HCT116 (cell line): Measurements from ENCODE around the gene MIGA1. TPM values are rescaled to one million over a fixed set of nuclear protein-coding genes. Genes with fewer than 3 reads are reported as not detected.

ENCODE experiments used
- ATAC-seq: fragments of 200-7000 bp; cut with Tn5 transposase; 2 replicates; pipeline ENCODE4 v1.9.1; 2020; ENCODE audit warnings: mild to moderate bottlenecking, moderate library complexity
- BruUV-seq: library from RNA; stranded (reverse); fragments of 400-500 nt; replicated peaks from 2 replicates; lab custom pipeline; 2021; lab: Mats Ljungman, UMichigan
- CTCF ChIA-PET: fragments of 300-600 bp; sonication (Branson Sonifier 250); formaldehyde crosslinking; loops from one replicate; lab custom pipeline; 2021; ENCODE audit warnings: antibody characterized with exemption; lab: Charles Lee
- POLR2A ChIA-PET: fragments of 300-600, 350-600 bp; sonication (Branson Sonifier 250); formaldehyde crosslinking; loops from one replicate; lab custom pipeline; 2021; ENCODE audit warnings: antibody characterized with exemption; lab: Charles Lee
- RAD21 ChIA-PET, 2 experiments: fragments of 300-600 bp; sonication (Branson Sonifier 250); formaldehyde crosslinking; loops; one replicate each; lab custom pipeline; 2023; ENCODE audit warnings: low total read pairs in 2 of 2; ENCODE audit not compliant: uncharacterized antibody in 2 of 2, unreplicated experiment in 2 of 2, low non-redundant PET in 1 of 2; lab: Charles Lee
- DNase-seq: peaks from one replicate; pipeline ENCODE4 v3.0.0-alpha.2; 2010; ENCODE audit warnings: low read depth, low spot score
- H2AFZ ChIP-seq: fragments of 200-600 bp; shearing (Covaris generic), sonication (generic); 2 replicates; pipeline ENCODE4 v1.6.1; 2017; ENCODE audit warnings: low read depth, mixed run types, mixed read lengths, antibody characterized with exemption, low read length; ENCODE audit not compliant: poor library complexity, severe bottlenecking
- H3K27ac ChIP-seq: 2 replicates; pipeline ENCODE4 v1.5.1; 2012; ENCODE audit warnings: low read depth, low read length
- H3K27me3 ChIP-seq: fragments of 200-600 bp; sonication (generic); 2 replicates; pipeline ENCODE4 v1.6.1; 2016; ENCODE audit warnings: mixed run types, low read length, mixed read lengths; ENCODE audit not compliant: insufficient read depth
- H3K36me3 ChIP-seq, 2 experiments: fragments of 200-500 bp in 1 of 2; fragments of 200-600 bp in 1 of 2; sonication (Bioruptor generic) in 1 of 2; sonication (generic) in 1 of 2; 2 replicates each; pipeline versions ENCODE4 v1.5.1 to v1.6.1; 2014 to 2016; ENCODE audit warnings: low read length in 2 of 2, inconsistent platforms in 1 of 2, mixed read lengths in 1 of 2, mixed run types in 1 of 2; ENCODE audit not compliant: insufficient read depth in 2 of 2, control insufficient read depth in 1 of 2
- H3K4me1 ChIP-seq, 2 experiments: fragments of 200-600 bp in 1 of 2; sonication (generic) in 1 of 2; 2 replicates each; pipeline versions ENCODE4 v1.5.1 to v1.6.1; 2012 to 2017; ENCODE audit warnings: low read length in 2 of 2, inconsistent platforms in 1 of 2, mild to moderate bottlenecking in 1 of 2, mixed read lengths in 1 of 2, mixed run types in 1 of 2, moderate library complexity in 1 of 2; ENCODE audit not compliant: insufficient read depth in 2 of 2, control insufficient read depth in 1 of 2
- H3K4me2 ChIP-seq: fragments of 200-600 bp; sonication (generic); 2 replicates; pipeline ENCODE4 v1.6.1; 2017; ENCODE audit warnings: mixed run types, low read length, mixed read lengths
- H3K4me3 ChIP-seq, 2 experiments: fragments of 200-600 bp in 1 of 2; sonication (generic) in 1 of 2; replicated peaks in 1 of 2; 2 replicates each; pipeline ENCODE4 v1.5.1; 2011 to 2016; ENCODE audit warnings: low read length in 2 of 2, control low read depth in 1 of 2, low read depth in 1 of 2, mild to moderate bottlenecking in 1 of 2, mixed read lengths in 1 of 2, mixed run types in 1 of 2
- H3K79me2 ChIP-seq: fragments of 200-600 bp; sonication (generic); 2 replicates; pipeline ENCODE4 v1.6.1; 2017; ENCODE audit warnings: mild to moderate bottlenecking, mixed run types, low read length, moderate library complexity, mixed read lengths; ENCODE audit not compliant: insufficient read depth
- H3K9ac ChIP-seq: fragments of 200-600 bp; sonication (generic); 2 replicates; pipeline ENCODE4 v1.6.1; 2016; ENCODE audit warnings: low read length, mixed read lengths
- H3K9me2 ChIP-seq: fragments of 200-600 bp; sonication (generic), shearing (Covaris generic); 2 replicates; pipeline ENCODE4 v1.6.1; 2017; ENCODE audit warnings: mixed run types, mild to moderate bottlenecking, moderate library complexity; ENCODE audit not compliant: insufficient read depth
- H3K9me3 ChIP-seq, 2 experiments: fragments of 200-500 bp in 1 of 2; fragments of 200-600 bp in 1 of 2; sonication (Bioruptor generic) in 1 of 2; sonication (generic) in 1 of 2; 2 replicates each; pipeline ENCODE4 v1.6.1; 2014 to 2017; ENCODE audit warnings: low read length in 2 of 2, mixed read lengths in 2 of 2, inconsistent platforms in 1 of 2, low read depth in 1 of 2, mild to moderate bottlenecking in 1 of 2, mixed run types in 1 of 2, moderate library complexity in 1 of 2; ENCODE audit not compliant: control insufficient read depth in 1 of 2, insufficient read depth in 1 of 2
- H4K20me1 ChIP-seq: fragments of 200-600 bp; sonication (generic), shearing (Covaris generic); 2 replicates; pipeline ENCODE4 v1.6.1; 2017; ENCODE audit warnings: mixed run types, mild to moderate bottlenecking, moderate library complexity; ENCODE audit not compliant: insufficient read depth
- ATF3 ChIP-seq: IDR thresholded peaks from 2 replicates; pipeline ENCODE4 v1.6.1; 2012
- EGR1 ChIP-seq: IDR thresholded peaks from 2 replicates; pipeline ENCODE4 v1.6.1; 2012; ENCODE audit warnings: low read depth
- ELF1 ChIP-seq: IDR thresholded peaks from 2 replicates; pipeline ENCODE4 v1.6.1; 2012; ENCODE audit warnings: low read depth, borderline replicate concordance
- EZH2phosphoT487 ChIP-seq: fragments of 200-600 bp; IDR thresholded peaks from 2 replicates; pipeline ENCODE4 v1.6.1; 2018; ENCODE audit warnings: antibody characterized with exemption, borderline replicate concordance
- JUND ChIP-seq: IDR thresholded peaks from 2 replicates; pipeline ENCODE4 v1.6.1; 2012
- SIN3A ChIP-seq: IDR thresholded peaks from 2 replicates; pipeline ENCODE4 v1.6.1; 2012; ENCODE audit warnings: low read depth
- SP1 ChIP-seq: IDR thresholded peaks from 2 replicates; pipeline ENCODE4 v1.6.1; 2012; ENCODE audit warnings: low read depth
- SRF ChIP-seq: IDR thresholded peaks from 2 replicates; pipeline ENCODE4 v1.6.1; 2012; ENCODE audit warnings: low read depth
- YY1 ChIP-seq: IDR thresholded peaks from 2 replicates; pipeline ENCODE4 v1.6.1; 2011; ENCODE audit warnings: low read length, low read depth, moderate library complexity, mild to moderate bottlenecking; ENCODE audit not compliant: insufficient replicate concordance; ENCODE audit errors: extremely low read depth
- ZBTB33 ChIP-seq: IDR thresholded peaks from 2 replicates; pipeline ENCODE4 v1.6.1; 2011; ENCODE audit warnings: mild to moderate bottlenecking, low read length, moderate library complexity; ENCODE audit not compliant: insufficient replicate concordance; ENCODE audit errors: extremely low read depth
- intact Hi-C: fragments of 100-400 bp; cut with micrococcal nuclease; formaldehyde crosslinking; loops from 2 replicates; pipeline ENCODE4 v1.10.0; 2022
- total RNA-seq: library from RNA; stranded (reverse); gene quantifications from one replicate; pipeline ENCODE4 v1.2.1, GENCODE V29; 2021; ENCODE audit not compliant: unreplicated experiment

MIGA1 gene
- total RNA-seq, 1 experiment from 2014 or later: 9.6 TPM

- ChIA-PET CTCF (no interaction called here), RAD21 (no interaction called here), POLR2A (no interaction called here)
- Histone ChIP-seq H3K27ac (no peak overlapping the region), H3K9me3 (no peaks in the 10 kb centered on the region), H3K4me1 (peaks cover 13 to 22% of the 10 kb centered on the region in 2 experiments), H2AFZ (no peak overlapping the region), H3K4me3 (no peak overlapping the region), H3K9ac (no peak overlapping the region), H3K9me2 (no peaks in the 10 kb centered on the region), H3K36me3 (no peaks in the 10 kb centered on the region), H4K20me1 (no peaks in the 10 kb centered on the region), H3K4me2 (peak overlapping the region; percentile 65; the same call in 1 of the 2 replicates), H3K27me3 (no peaks in the 10 kb centered on the region), H3K79me2 (no peaks in the 10 kb centered on the region)
- TF ChIP-seq JUND (no peak), SP1 (no peak), ATF3 (no peak), SRF (no peak), YY1 (no peak), ELF1 (no peak), SIN3A (no peak), ZBTB33 (no peak), EGR1 (no peak), EZH2phosphoT487 (no peak)
- DNase-seq: no peak
- intact Hi-C loops: loop anchor here (1.0 kb wide), 1 partner anchor 290 kb away; no protein-coding TSS in a partner anchor
- peak; percentile 33; the same call in 1 of the 2 replicates for ATAC-seq
- no TSS peak for BruUV-seq
These were observed 45.2 kb downstream of the MIGA1 start for GRCh38 chr1:77824694-77825093.
